ENCODE measurements around the gene ELK4. TPM values are rescaled to one million over a fixed set of nuclear protein-coding genes. Genes with fewer than 3 reads are reported as not detected.

Gene ELK4
- total and polyA plus RNA-seq, 2 of the 13 experiments (the other 11 are each of a cell fraction or from before 2014, with no cell fraction given): 8.3 to 13.1 TPM

DNA sequence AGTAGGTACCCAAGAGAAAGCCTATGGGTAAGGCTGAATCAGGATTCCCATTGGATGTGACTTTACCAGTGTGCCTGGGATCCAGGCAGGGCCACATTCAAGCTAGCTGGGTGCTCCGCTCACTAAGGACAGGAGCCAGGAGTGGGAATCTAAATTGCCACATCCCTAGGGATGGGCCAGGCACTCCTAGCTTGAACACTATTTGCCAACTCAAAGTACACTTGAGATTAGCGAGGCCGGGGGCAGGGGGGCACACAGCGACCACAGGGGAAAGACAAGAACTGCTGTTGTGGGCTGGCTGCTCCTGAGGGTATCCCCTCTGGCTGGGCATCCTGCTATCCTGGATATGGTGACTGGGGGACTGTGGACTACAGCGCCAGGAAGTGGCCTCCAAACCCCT, 44.2 kb upstream of the ELK4 start (continued):
- TF ChIP-seq, protein P1, sequence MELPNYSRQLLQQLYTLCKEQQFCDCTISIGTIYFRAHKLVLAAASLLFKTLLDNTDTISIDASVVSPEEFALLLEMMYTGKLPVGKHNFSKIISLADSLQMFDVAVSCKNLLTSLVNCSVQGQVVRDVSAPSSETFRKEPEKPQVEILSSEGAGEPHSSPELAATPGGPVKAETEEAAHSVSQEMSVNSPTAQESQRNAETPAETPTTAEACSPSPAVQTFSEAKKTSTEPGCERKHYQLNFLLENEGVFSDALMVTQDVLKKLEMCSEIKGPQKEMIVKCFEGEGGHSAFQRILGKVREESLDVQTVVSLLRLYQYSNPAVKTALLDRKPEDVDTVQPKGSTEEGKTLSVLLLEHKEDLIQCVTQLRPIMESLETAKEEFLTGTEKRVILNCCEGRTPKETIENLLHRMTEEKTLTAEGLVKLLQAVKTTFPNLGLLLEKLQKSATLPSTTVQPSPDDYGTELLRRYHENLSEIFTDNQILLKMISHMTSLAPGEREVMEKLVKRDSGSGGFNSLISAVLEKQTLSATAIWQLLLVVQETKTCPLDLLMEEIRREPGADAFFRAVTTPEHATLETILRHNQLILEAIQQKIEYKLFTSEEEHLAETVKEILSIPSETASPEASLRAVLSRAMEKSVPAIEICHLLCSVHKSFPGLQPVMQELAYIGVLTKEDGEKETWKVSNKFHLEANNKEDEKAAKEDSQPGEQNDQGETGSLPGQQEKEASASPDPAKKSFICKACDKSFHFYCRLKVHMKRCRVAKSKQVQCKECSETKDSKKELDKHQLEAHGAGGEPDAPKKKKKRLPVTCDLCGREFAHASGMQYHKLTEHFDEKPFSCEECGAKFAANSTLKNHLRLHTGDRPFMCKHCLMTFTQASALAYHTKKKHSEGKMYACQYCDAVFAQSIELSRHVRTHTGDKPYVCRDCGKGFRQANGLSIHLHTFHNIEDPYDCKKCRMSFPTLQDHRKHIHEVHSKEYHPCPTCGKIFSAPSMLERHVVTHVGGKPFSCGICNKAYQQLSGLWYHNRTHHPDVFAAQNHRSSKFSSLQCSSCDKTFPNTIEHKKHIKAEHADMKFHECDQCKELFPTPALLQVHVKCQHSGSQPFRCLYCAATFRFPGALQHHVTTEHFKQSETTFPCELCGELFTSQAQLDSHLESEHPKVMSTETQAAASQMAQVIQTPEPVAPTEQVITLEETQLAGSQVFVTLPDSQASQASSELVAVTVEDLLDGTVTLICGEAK (IDR thresholded peaks at IDR 0.05): no peak
- TF ChIP-seq, protein P1 (CRISPR knock-in tag; IDR thresholded peaks at IDR 0.05): no peak
- peak; percentile 65; the same call in 1 of the 2 replicates for TF ChIP-seq ZNF292 (CRISPR knock-in tag; IDR thresholded peaks at IDR 0.05; ENCODE audit: borderline replicate concordance, low read depth)
- peak; percentile 43 for TF ChIP-seq SRSF1 (optimal IDR thresholded peaks at IDR 0.05; ENCODE audit: low read depth, low read length)
- no peak for TF ChIP-seq MTF1 (CRISPR knock-in tag; IDR thresholded peaks at IDR 0.05)
- TF ChIP-seq RCOR2 (CRISPR knock-in tag; IDR thresholded peaks at IDR 0.05): peak; percentile 62
- TF ChIP-seq, protein P2, sequence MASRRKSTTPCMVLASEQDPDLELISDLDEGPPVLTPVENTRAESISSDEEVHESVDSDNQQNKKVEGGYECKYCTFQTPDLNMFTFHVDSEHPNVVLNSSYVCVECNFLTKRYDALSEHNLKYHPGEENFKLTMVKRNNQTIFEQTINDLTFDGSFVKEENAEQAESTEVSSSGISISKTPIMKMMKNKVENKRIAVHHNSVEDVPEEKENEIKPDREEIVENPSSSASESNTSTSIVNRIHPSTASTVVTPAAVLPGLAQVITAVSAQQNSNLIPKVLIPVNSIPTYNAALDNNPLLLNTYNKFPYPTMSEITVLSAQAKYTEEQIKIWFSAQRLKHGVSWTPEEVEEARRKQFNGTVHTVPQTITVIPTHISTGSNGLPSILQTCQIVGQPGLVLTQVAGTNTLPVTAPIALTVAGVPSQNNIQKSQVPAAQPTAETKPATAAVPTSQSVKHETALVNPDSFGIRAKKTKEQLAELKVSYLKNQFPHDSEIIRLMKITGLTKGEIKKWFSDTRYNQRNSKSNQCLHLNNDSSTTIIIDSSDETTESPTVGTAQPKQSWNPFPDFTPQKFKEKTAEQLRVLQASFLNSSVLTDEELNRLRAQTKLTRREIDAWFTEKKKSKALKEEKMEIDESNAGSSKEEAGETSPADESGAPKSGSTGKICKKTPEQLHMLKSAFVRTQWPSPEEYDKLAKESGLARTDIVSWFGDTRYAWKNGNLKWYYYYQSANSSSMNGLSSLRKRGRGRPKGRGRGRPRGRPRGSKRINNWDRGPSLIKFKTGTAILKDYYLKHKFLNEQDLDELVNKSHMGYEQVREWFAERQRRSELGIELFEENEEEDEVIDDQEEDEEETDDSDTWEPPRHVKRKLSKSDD (CRISPR knock-in tag; IDR thresholded peaks at IDR 0.05; ENCODE audit: low read depth): 0 out of 2 replicates have a peak, but pooled peaks have one; percentile 36
- 0 out of 2 replicates have a peak, but pooled peaks have one; percentile 3 for TF ChIP-seq SSRP1 (CRISPR knock-in tag; IDR thresholded peaks at IDR 0.05)
- TF ChIP-seq SIN3B (IDR thresholded peaks at IDR 0.05; ENCODE audit: low read length): no peak
- TF ChIP-seq ATRX (CRISPR knock-in tag; IDR thresholded peaks at IDR 0.05; ENCODE audit: borderline replicate concordance): no peak
- peak; percentile 92 for TF ChIP-seq GATAD2A (CRISPR knock-in tag; IDR thresholded peaks at IDR 0.05)
- TF ChIP-seq FOXP4 (CRISPR knock-in tag; IDR thresholded peaks at IDR 0.05): peak; percentile 62; the same call in 1 of the 2 replicates
- no peak for TF ChIP-seq ZNF33B (CRISPR knock-in tag; IDR thresholded peaks at IDR 0.05)
- 0 out of 2 replicates have a peak, but pooled peaks have one; percentile 43 for TF ChIP-seq RARA (CRISPR knock-in tag; IDR thresholded peaks at IDR 0.05)
- TF ChIP-seq, protein P3, sequence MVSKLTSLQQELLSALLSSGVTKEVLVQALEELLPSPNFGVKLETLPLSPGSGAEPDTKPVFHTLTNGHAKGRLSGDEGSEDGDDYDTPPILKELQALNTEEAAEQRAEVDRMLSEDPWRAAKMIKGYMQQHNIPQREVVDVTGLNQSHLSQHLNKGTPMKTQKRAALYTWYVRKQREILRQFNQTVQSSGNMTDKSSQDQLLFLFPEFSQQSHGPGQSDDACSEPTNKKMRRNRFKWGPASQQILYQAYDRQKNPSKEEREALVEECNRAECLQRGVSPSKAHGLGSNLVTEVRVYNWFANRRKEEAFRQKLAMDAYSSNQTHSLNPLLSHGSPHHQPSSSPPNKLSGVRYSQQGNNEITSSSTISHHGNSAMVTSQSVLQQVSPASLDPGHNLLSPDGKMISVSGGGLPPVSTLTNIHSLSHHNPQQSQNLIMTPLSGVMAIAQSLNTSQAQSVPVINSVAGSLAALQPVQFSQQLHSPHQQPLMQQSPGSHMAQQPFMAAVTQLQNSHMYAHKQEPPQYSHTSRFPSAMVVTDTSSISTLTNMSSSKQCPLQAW (CRISPR knock-in tag; IDR thresholded peaks at IDR 0.05): 0 out of 2 replicates have a peak, but pooled peaks have one; percentile 35
- 0 out of 2 replicates have a peak, but pooled peaks have one; percentile 30 for TF ChIP-seq GABPB1 (CRISPR knock-in tag; IDR thresholded peaks at IDR 0.05)
